ENCODE results near the gene FGFR1OP2.

The FGFR1OP2 gene

DNA sequence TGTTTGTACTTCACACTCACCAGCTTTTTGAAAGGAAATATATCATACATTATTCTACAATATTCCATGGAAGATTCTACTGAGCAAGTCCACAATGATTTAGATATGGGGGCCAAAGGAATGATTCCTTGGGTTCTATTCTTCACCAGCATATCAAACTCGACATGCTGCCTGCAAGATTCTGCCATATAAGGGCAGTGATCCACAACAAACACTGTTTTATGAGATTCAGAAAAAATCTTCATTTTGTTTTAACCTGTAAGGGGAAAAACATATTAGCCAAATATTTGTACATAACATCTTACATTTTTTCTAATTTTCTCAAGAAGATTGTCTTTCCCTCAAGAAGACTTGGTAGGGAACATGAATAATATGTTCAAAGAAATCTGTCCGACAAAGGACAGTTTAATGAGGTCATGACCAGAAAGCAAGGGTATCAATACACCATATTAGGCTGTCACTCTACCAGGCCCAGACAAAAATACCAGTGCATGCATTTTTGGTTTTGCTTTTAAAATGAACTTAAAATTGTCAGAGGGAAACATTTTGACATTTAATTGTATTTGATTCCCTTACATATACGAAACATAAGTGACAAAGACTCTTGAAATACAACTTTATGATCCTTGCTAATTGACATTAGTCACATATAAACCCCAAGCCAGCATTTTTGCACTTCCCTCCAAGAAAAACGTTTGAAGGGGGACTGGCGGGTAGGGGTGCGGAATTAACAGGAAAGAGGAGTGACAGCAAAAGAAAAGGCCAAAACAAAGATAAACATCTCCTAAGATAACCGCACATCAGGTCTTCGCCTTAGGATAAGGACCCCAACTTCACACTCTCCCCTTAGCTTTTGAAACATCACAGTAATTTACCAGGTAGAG, 1.5 kb upstream of the FGFR1OP2 start:
- no peak for DNase-seq (ENCODE audit: extremely low read depth, low read depth)
- TF ChIP-seq, protein P1, sequence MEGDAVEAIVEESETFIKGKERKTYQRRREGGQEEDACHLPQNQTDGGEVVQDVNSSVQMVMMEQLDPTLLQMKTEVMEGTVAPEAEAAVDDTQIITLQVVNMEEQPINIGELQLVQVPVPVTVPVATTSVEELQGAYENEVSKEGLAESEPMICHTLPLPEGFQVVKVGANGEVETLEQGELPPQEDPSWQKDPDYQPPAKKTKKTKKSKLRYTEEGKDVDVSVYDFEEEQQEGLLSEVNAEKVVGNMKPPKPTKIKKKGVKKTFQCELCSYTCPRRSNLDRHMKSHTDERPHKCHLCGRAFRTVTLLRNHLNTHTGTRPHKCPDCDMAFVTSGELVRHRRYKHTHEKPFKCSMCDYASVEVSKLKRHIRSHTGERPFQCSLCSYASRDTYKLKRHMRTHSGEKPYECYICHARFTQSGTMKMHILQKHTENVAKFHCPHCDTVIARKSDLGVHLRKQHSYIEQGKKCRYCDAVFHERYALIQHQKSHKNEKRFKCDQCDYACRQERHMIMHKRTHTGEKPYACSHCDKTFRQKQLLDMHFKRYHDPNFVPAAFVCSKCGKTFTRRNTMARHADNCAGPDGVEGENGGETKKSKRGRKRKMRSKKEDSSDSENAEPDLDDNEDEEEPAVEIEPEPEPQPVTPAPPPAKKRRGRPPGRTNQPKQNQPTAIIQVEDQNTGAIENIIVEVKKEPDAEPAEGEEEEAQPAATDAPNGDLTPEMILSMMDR (IDR thresholded peaks at IDR 0.05; ENCODE audit: low read depth, low read length) = no peak

DNA sequence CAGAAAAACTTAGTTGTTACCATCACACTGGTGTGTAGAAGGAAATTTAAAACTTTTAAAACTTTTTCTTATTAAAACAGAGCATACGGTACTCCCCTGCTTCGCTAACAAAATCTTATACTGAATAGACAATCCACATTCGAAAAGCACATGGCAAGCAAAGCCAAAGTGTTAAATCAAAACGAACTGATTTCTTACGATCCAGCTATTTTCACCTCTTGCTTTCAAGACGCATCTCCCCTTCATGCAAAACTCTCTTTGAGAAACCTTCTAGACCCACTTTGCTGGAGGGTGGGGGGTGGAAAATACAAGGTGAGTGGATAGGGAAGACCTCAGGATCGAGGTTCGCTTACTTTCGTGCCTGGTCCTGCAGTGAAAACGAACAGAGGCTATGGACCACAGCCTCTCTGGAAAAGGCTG, 817 bp upstream of the FGFR1OP2 start:
- TF ChIP-seq, protein P1 (IDR thresholded peaks at IDR 0.05; ENCODE audit: low read depth, low read length) = no peak
- DNase-seq (ENCODE audit: extremely low read depth, low read depth) = no peak

GRCh38 chr12:26938701-26939062, 412 bp downstream of the FGFR1OP2 start:
- no peak for DNase-seq (ENCODE audit: extremely low read depth, low read depth)
- TF ChIP-seq, protein P1 (IDR thresholded peaks at IDR 0.05; ENCODE audit: low read depth, low read length) = no peak

GRCh38 chr12:26939192-26939832, 1.0 kb downstream of the FGFR1OP2 start:
- TF ChIP-seq, protein P1 (IDR thresholded peaks at IDR 0.05; ENCODE audit: low read depth, low read length) = no peak
- DNase-seq (ENCODE audit: extremely low read depth, low read depth) = no peak

- no peak for DNase-seq (ENCODE audit: extremely low read depth, low read depth)
These were observed 1.7 kb downstream of the FGFR1OP2 start for GRCh38 chr12:26939953-26940352.

DNA sequence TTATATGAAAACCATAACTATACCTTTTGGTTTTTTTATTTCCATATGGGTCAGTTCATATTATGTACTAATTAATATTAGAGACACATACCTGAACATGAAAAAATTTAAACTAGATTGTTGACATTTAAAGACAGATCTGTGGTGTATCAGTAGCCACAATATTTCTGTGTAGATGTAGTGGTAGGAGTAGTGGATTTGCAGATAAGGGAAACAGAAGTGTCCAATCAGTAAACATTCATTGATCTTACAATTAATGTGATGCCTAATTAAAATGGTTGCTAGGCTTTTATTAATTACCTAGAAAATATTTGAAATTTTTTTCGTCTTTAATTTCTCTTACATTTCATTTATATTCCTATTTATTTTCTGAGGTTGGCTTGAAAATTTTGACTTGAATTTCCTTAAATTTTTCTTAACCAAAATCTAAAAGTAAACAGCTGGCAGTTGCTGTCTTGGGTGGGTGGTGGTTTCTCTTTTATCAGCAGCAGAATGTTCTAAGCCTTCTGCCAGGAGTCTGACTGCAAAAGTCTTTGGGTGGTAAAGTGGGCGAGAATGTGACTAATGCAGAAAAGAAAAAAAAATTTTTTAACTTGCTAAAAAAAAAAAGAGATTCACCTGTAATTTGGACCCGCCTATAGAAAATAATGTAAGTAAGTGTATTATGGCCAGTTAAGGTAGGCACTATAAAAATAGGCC, 2.4 kb downstream of the FGFR1OP2 start:
- DNase-seq (ENCODE audit: extremely low read depth, low read depth) = no peak

More at GRCh38 chr12:26939953-26940352, 1.7 kb downstream of the FGFR1OP2 start:
- TF ChIP-seq, protein P1 (IDR thresholded peaks at IDR 0.05; ENCODE audit: low read depth, low read length) = no peak

More for the DNA sequence above, 2.4 kb downstream of the FGFR1OP2 start:
- TF ChIP-seq, protein P1 (IDR thresholded peaks at IDR 0.05; ENCODE audit: low read depth, low read length) = no peak

Measured in AG09319 (cell line).